GM23338 (cell line): ENCODE measurements around the gene CAMTA1.

Experiments used
- EZH2 ChIP-seq: fragments of 200-600 bp; sonication (generic); IDR thresholded peaks from one replicate; pipeline ENCODE4 v1.8.0; 2017; ENCODE audit warnings: antibody characterized with exemption, mild to moderate bottlenecking, low read depth; ENCODE audit not compliant: unreplicated experiment
- POLR2AphosphoS5 ChIP-seq: IDR thresholded peaks from 2 replicates; pipeline ENCODE4 v1.6.1; 2016; ENCODE audit warnings: antibody characterized with exemption, low read depth
- TF ChIP-seq, protein P1 (sequence below), 2 experiments: fragments of 200-600 bp in 1 of 2; sonication (generic) in 1 of 2; conservative IDR thresholded peaks; 2 replicates each; pipeline versions ENCODE4 v1.5.1 to v1.6.1; 2016 to 2017; ENCODE audit warnings: antibody characterized with exemption in 2 of 2, low read depth in 2 of 2, mild to moderate bottlenecking in 2 of 2, moderate library complexity in 1 of 2

DNA sequence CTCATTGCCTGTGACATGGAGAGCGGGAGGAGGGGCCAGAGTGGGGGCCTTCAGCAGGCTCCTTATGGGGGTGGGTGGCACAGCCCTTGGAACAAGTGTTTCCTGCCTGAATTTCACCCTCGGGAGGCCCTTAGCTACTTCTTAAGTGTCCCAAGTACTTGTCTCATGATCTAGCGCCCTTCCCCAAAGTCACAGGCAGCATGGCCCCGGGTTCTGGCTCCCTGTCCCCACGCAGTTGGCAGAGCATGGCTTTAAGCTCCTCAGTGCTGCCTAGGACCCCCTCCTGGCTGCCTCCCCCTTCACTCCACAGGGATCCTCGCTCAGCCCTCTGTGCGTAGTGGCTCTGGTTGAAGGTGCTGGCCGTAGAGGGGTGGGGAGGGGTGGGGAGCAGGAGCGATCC, 197.2 kb downstream of the CAMTA1 start:
- no peak for TF ChIP-seq EZH2
- TF ChIP-seq, protein P1, sequence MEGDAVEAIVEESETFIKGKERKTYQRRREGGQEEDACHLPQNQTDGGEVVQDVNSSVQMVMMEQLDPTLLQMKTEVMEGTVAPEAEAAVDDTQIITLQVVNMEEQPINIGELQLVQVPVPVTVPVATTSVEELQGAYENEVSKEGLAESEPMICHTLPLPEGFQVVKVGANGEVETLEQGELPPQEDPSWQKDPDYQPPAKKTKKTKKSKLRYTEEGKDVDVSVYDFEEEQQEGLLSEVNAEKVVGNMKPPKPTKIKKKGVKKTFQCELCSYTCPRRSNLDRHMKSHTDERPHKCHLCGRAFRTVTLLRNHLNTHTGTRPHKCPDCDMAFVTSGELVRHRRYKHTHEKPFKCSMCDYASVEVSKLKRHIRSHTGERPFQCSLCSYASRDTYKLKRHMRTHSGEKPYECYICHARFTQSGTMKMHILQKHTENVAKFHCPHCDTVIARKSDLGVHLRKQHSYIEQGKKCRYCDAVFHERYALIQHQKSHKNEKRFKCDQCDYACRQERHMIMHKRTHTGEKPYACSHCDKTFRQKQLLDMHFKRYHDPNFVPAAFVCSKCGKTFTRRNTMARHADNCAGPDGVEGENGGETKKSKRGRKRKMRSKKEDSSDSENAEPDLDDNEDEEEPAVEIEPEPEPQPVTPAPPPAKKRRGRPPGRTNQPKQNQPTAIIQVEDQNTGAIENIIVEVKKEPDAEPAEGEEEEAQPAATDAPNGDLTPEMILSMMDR (conservative IDR thresholded peaks at IDR 0.05; ENCODE audit: low read depth in 2 of 2) = no peak
- TF ChIP-seq POLR2AphosphoS5 = no peak
